Right lobe of liver (tissue), 6 donors: ENCODE results near the gene SEMA3C. TPM values are rescaled to one million over a fixed set of nuclear protein-coding genes. Genes with fewer than 3 reads are reported as not detected.

Experiments used
- ATAC-seq, 4 donors: fragments of 200-7000 bp; cut with Tn5 transposase; one replicate each; pipeline ENCODE4 v1.9.1; 2020; ENCODE audit warnings: mild to moderate bottlenecking in 4 of 4, moderate library complexity in 4 of 4
- DNase-seq, 3 donors: peaks; one replicate each; pipeline ENCODE4 v3.0.0-alpha.2; 2020
- H3K27ac ChIP-seq, 3 donors: fragments of 200-600 bp; one replicate each; pipeline ENCODE4 v1.8.0; 2022
- H3K27me3 ChIP-seq, 2 donors: fragments of 200-600 bp; one replicate each; pipeline ENCODE4 v1.8.0; 2022
- H3K36me3 ChIP-seq, 4 donors: fragments of 200-600 bp; sonication (generic) in 1 of 4; one replicate each; pipeline versions ENCODE4 v1.5.1 to v1.8.0; 2017 to 2022; ENCODE audit warnings: control low read depth in 1 of 4
- H3K4me1 ChIP-seq, 4 donors: fragments of 200-600 bp; sonication (generic) in 1 of 4; one replicate each; pipeline versions ENCODE4 v1.5.1 to v1.8.0; 2017 to 2022; ENCODE audit warnings: control low read depth in 1 of 4
- H3K4me3 ChIP-seq, 3 donors: fragments of 200-600 bp; one replicate each; pipeline ENCODE4 v1.8.0; 2022
- H3K9me3 ChIP-seq, 4 donors: fragments of 200-600 bp; sonication (generic) in 1 of 4; one replicate each; pipeline versions ENCODE4 v1.5.1 to v1.8.0; 2017 to 2022; ENCODE audit warnings: control low read depth in 1 of 4
- CTCF ChIP-seq, 4 donors: fragments of 200-600 bp in 3 of 4; fragments of 450-650 bp in 1 of 4; IDR thresholded peaks; one replicate each; pipeline versions ENCODE4 v1.5.1 to v1.8.0; 2016 to 2022; ENCODE audit warnings: antibody characterized with exemption in 4 of 4, mild to moderate bottlenecking in 2 of 4
- POLR2A ChIP-seq: fragments of 450-650 bp; IDR thresholded peaks from one replicate; pipeline ENCODE4 v1.6.1; 2017; ENCODE audit warnings: antibody characterized with exemption, mild to moderate bottlenecking
- WGBS: methylation state at CpG from one replicate; pipeline ENCODE4 v1.1.6; 2018; ENCODE audit warnings: low coverage, low lambda C conversion rate; ENCODE audit not compliant: insufficient coverage; ENCODE audit errors: missing lambda C conversion rate; 5-methylcytosine and 5-hydroxymethylcytosine counted together
- intact Hi-C, 2 donors: fragments of 100-400 bp; cut with DNase I; formaldehyde crosslinking; loops; one replicate each; pipeline versions ENCODE4 v1.11.2 to v1.14.1; 2022
- total RNA-seq, 6 experiments: library from RNA; depleted of rRNA in 2 of 6; stranded (reverse); fragments of >200 nt in 2 of 6; fragmentation: NEBNext Ultra II Directional in 3 of 6; extraction: Animal tissue kit (Norgen Biotek cat#: 25700) in 3 of 6; gene quantifications; one replicate each; pipeline versions ENCODE4 v1.1.0 to v1.2.4, GENCODE V29; 2016 to 2023
- donor health status: DM: no; HTN: yes; CAD: no.
- donor health status: DM: no; HTN: no; CAD: no.
- donor health status: DM: no; HTN: no; CAD: no.
- donor health status: DM: no; HTN: yes; CAD: no.
- donor health status: DM: no; HTN: yes; CAD: no.

Gene SEMA3C
- total RNA-seq, 6 experiments from 2014 or later = 0.23 to 1.3 (median 0.53) TPM

GRCh38 chr7:80949449-80949848 is 30.6 kb upstream of the SEMA3C start:
- no peak for DNase-seq
- 44% methylated on average over 1 of the region's 1 CpG for WGBS
- Histone ChIP-seq H3K4me3 (no peak overlapping the region), H3K27me3 (no peaks in the 10 kb centered on the region), H3K36me3 (no peaks in the 10 kb centered on the region), H3K4me1 (no peaks in the 10 kb centered on the region), H3K27ac (no peak overlapping the region), H3K9me3 (no peaks in the 10 kb centered on the region)
- intact Hi-C loops = no loop called here
- TF ChIP-seq POLR2A (no peak), CTCF (IDR thresholded peaks at IDR 0.05) (no peak)
- no peak for ATAC-seq

- DNase-seq (no peak), ATAC-seq (no peak)
- Histone ChIP-seq H3K9me3 (no peaks in the 10 kb centered on the region), H3K4me3 (no peak overlapping the region), H3K27me3 (no peaks in the 10 kb centered on the region), H3K27ac (no peak overlapping the region), H3K4me1 (no peaks in the 10 kb centered on the region), H3K36me3 (no peaks in the 10 kb centered on the region)
- TF ChIP-seq CTCF (IDR thresholded peaks at IDR 0.05) = no peak
- TF ChIP-seq POLR2A = no peak
- intact Hi-C loops = no loop called here
These were observed 28.0 kb upstream of the SEMA3C start for GRCh38 chr7:80946858-80947257.

GRCh38 chr7:80945976-80946375 is 27.1 kb upstream of the SEMA3C start:
- H3K27ac ChIP-seq = no peak overlapping the region
- H3K4me1 ChIP-seq = no peaks in the 10 kb centered on the region
- intact Hi-C loops = no loop called here
- DNase-seq (no peak), ATAC-seq (no peak)
- WGBS = 40% methylated on average over 2 of the region's 2 CpGs
- no peaks in the 10 kb centered on the region for H3K9me3 ChIP-seq
- TF ChIP-seq POLR2A = no peak
- TF ChIP-seq CTCF (IDR thresholded peaks at IDR 0.05) = no peak
- H3K4me3 ChIP-seq = no peak overlapping the region
- H3K36me3 ChIP-seq = no peaks in the 10 kb centered on the region
- no peaks in the 10 kb centered on the region for H3K27me3 ChIP-seq

GRCh38 chr7:80943342-80943741 is 24.5 kb upstream of the SEMA3C start:
- no peak overlapping the region for H3K4me3 ChIP-seq
- H3K4me1 ChIP-seq = no peaks in the 10 kb centered on the region
- DNase-seq = no peak
- no peak for ATAC-seq
- whole genome bisulfite sequencing = 64% methylated on average over 1 of the region's 1 CpG
- H3K27ac ChIP-seq = no peak overlapping the region
- intact Hi-C loops = no loop called here
- no peaks in the 10 kb centered on the region for H3K36me3 ChIP-seq
- no peak for TF ChIP-seq POLR2A
- TF ChIP-seq CTCF (IDR thresholded peaks at IDR 0.05) = no peak
- H3K27me3 ChIP-seq = no peaks in the 10 kb centered on the region
- no peaks in the 10 kb centered on the region for H3K9me3 ChIP-seq
